SK-N-SH (cell line): ENCODE results near the gene NDUFB6. TPM values are rescaled to one million over a fixed set of nuclear protein-coding genes. Genes with fewer than 3 reads are reported as not detected.

Source experiments
- CTCF ChIA-PET: fragments of 300-600, 350-600 bp; formaldehyde crosslinking; extraction: SDS; loops from one replicate; lab custom pipeline; 2021; lab: Yijun Ruan, JAX
- POLR2A ChIA-PET: fragments of 350-600 bp; sonication (Branson Sonifier 250); formaldehyde crosslinking; extraction: SDS; loops from one replicate; lab custom pipeline; 2020; ENCODE audit warnings: antibody characterized with exemption, inconsistent platforms; lab: Yijun Ruan, JAX
- DNase-seq: peaks from one replicate; pipeline ENCODE4 v3.0.0; 2012
- H2AFZ ChIP-seq: fragments of 200-600 bp; sonication (generic); 2 replicates; pipeline ENCODE4 v1.8.1; 2016; ENCODE audit warnings: antibody characterized with exemption, mild to moderate bottlenecking, low read depth
- H3F3A ChIP-seq: fragments of 200-600 bp; sonication (generic); replicated peaks from 2 replicates; pipeline ENCODE3; 2016; ENCODE audit warnings: antibody characterized with exemption, mild to moderate bottlenecking; ENCODE audit not compliant: insufficient read depth
- H3K27ac ChIP-seq, 2 experiments: fragments of 200-500 bp in 1 of 2; fragments of 200-600 bp in 1 of 2; sonication (Bioruptor generic) in 1 of 2; sonication (generic), shearing (Covaris generic) in 1 of 2; 2 replicates each; pipeline versions ENCODE4 v1.5.1 to v1.6.1; 2014 to 2016; ENCODE audit warnings: low read depth in 2 of 2, inconsistent platforms in 1 of 2, low read length in 1 of 2, mild to moderate bottlenecking in 1 of 2, mixed read lengths in 1 of 2
- H3K27me3 ChIP-seq: fragments of 200-600 bp; sonication (generic), shearing (Covaris generic); 2 replicates; pipeline ENCODE4 v1.6.1; 2016; ENCODE audit warnings: mixed run types; ENCODE audit not compliant: insufficient read depth
- H3K36me3 ChIP-seq, 2 experiments: fragments of 200-500 bp in 1 of 2; fragments of 200-600 bp in 1 of 2; sonication (Bioruptor generic) in 1 of 2; sonication (generic) in 1 of 2; replicated peaks in 1 of 2; 2 replicates each; pipeline versions ENCODE3 to v1.5.1; 2014 to 2016; ENCODE audit warnings: low read length in 1 of 2, mild to moderate bottlenecking in 1 of 2; ENCODE audit not compliant: insufficient read depth in 2 of 2, control insufficient read depth in 1 of 2
- H3K4me1 ChIP-seq, 2 experiments: fragments of 200-500 bp in 1 of 2; fragments of 200-600 bp in 1 of 2; sonication (Bioruptor generic) in 1 of 2; sonication (generic), shearing (Covaris generic) in 1 of 2; 2 replicates each; pipeline versions ENCODE4 v1.5.1 to v1.6.1; 2014 to 2016; ENCODE audit warnings: low read depth in 1 of 2, low read length in 1 of 2, mixed run types in 1 of 2; ENCODE audit not compliant: insufficient read depth in 2 of 2, control insufficient read depth in 1 of 2
- H3K4me2 ChIP-seq: fragments of 200-600 bp; sonication (generic), shearing (Covaris generic); 2 replicates; pipeline ENCODE4 v1.6.1; 2017; ENCODE audit warnings: mixed run types
- H3K4me3 ChIP-seq, 2 experiments: fragments of 200-500 bp in 1 of 2; fragments of 200-600 bp in 1 of 2; sonication (Bioruptor generic) in 1 of 2; sonication (generic), shearing (Covaris generic) in 1 of 2; 2 replicates each; pipeline versions ENCODE4 v1.5.1 to v1.8.1; 2014 to 2016; ENCODE audit warnings: low read depth in 2 of 2, inconsistent platforms in 1 of 2, low read length in 1 of 2, mild to moderate bottlenecking in 1 of 2, mixed read lengths in 1 of 2, moderate library complexity in 1 of 2
- H3K79me2 ChIP-seq: fragments of 200-600 bp; sonication (generic); 2 replicates; pipeline ENCODE4 v1.8.1; 2017; ENCODE audit warnings: mild to moderate bottlenecking; ENCODE audit not compliant: insufficient read depth
- H3K9ac ChIP-seq: fragments of 200-600 bp; sonication (generic); 2 replicates; pipeline ENCODE4 v1.6.1; 2017; ENCODE audit warnings: mixed run types
- H3K9me2 ChIP-seq: fragments of 200-600 bp; sonication (generic); 2 replicates; pipeline ENCODE4 v1.6.1; 2017; ENCODE audit warnings: mixed run types
- H3K9me3 ChIP-seq: fragments of 200-600 bp; sonication (generic); 2 replicates; pipeline ENCODE4 v1.6.1; 2017; ENCODE audit warnings: mixed run types, mild to moderate bottlenecking, moderate library complexity
- H4K20me1 ChIP-seq: fragments of 200-600 bp; sonication (generic); 2 replicates; pipeline ENCODE4 v1.6.1; 2017; ENCODE audit warnings: mild to moderate bottlenecking, mixed run types; ENCODE audit not compliant: insufficient read depth
- CTCF ChIP-seq: fragments of 200-600 bp; sonication (generic); IDR thresholded peaks from 2 replicates; pipeline ENCODE4 v1.6.1; 2017; ENCODE audit warnings: antibody characterized with exemption, mild to moderate bottlenecking, moderate library complexity
- ELF1 ChIP-seq: IDR thresholded peaks from 2 replicates; pipeline ENCODE4 v1.4.0; 2012
- EP300 ChIP-seq, 2 experiments: IDR thresholded peaks; 2 replicates each; pipeline versions ENCODE4 v1.4.0 to v1.6.1; 2012; ENCODE audit warnings: borderline replicate concordance in 1 of 2, low read depth in 1 of 2, low read length in 1 of 2
- EZH2phosphoT487 ChIP-seq: fragments of 200-600 bp; sonication (generic); IDR thresholded peaks from 2 replicates; pipeline ENCODE4 v1.6.1; 2017; ENCODE audit warnings: low read depth, mixed run types, mild to moderate bottlenecking, antibody characterized with exemption, moderate library complexity, borderline replicate concordance
- FOSL2 ChIP-seq: IDR thresholded peaks from 2 replicates; pipeline ENCODE4 v1.4.0; 2012; ENCODE audit warnings: low read depth, mild to moderate bottlenecking, moderate library complexity, borderline replicate concordance
- FOXJ3 ChIP-seq: sonication (generic); formaldehyde crosslinking; IDR thresholded peaks from 2 replicates; pipeline ENCODE4 v1.5.1; 2020; ENCODE audit warnings: mild to moderate bottlenecking, missing genetic modification reagents
- IRF3 ChIP-seq: fragments of 150-350 bp; IDR thresholded peaks from 2 replicates; pipeline ENCODE4 v1.6.1; 2016; ENCODE audit warnings: mild to moderate bottlenecking, low read depth, low read length
- JUND ChIP-seq: IDR thresholded peaks from 2 replicates; pipeline ENCODE4 v1.4.0; 2012
- MAX ChIP-seq: IDR thresholded peaks from 2 replicates; pipeline ENCODE4 v1.4.0; 2012; ENCODE audit warnings: low read depth
- MEF2A ChIP-seq: IDR thresholded peaks from 2 replicates; pipeline ENCODE4 v1.4.0; 2012; ENCODE audit warnings: low read depth, borderline replicate concordance
- MXI1 ChIP-seq: IDR thresholded peaks from 2 replicates; pipeline ENCODE4 v1.6.1; 2012; ENCODE audit warnings: mild to moderate bottlenecking, low read depth, low read length, improper control_type of control experiment
- NFIC ChIP-seq: IDR thresholded peaks from 2 replicates; pipeline ENCODE4 v1.4.0; 2012; ENCODE audit warnings: borderline replicate concordance
- NRF1 ChIP-seq: IDR thresholded peaks from 2 replicates; pipeline ENCODE4 v1.6.1; 2012; ENCODE audit warnings: low read depth, mild to moderate bottlenecking, low read length
- POLR2AphosphoS5 ChIP-seq: IDR thresholded peaks from 2 replicates; pipeline ENCODE4 v1.6.1; 2012; ENCODE audit warnings: low read depth, low read length
- RAD21 ChIP-seq: IDR thresholded peaks from 2 replicates; pipeline ENCODE4 v1.6.1; 2012; ENCODE audit warnings: mild to moderate bottlenecking, low read length
- RCOR1 ChIP-seq: fragments of 150-350 bp; IDR thresholded peaks from 2 replicates; pipeline ENCODE4 v1.6.1; 2017; ENCODE audit warnings: antibody characterized with exemption, low read length
- REST ChIP-seq: IDR thresholded peaks from 2 replicates; pipeline ENCODE4 v1.6.1; 2012; ENCODE audit warnings: mild to moderate bottlenecking, low read depth, low read length, moderate library complexity
- RXRA ChIP-seq: IDR thresholded peaks from 2 replicates; pipeline ENCODE4 v1.4.0; 2012; ENCODE audit warnings: low read depth, mild to moderate bottlenecking, borderline replicate concordance
- SIN3A ChIP-seq: IDR thresholded peaks from 2 replicates; pipeline ENCODE4 v1.6.1; 2012; ENCODE audit warnings: low read depth, mild to moderate bottlenecking, low read length, moderate library complexity, borderline replicate concordance
- SMC3 ChIP-seq: IDR thresholded peaks from 2 replicates; pipeline ENCODE4 v1.6.1; 2012; ENCODE audit warnings: low read depth, low read length, improper control_type of control experiment
- TAF1 ChIP-seq: IDR thresholded peaks from 2 replicates; pipeline ENCODE4 v1.6.1; 2012; ENCODE audit warnings: low read depth, mild to moderate bottlenecking, low read length, moderate library complexity, borderline replicate concordance
- USF2 ChIP-seq: fragments of 150-350 bp; IDR thresholded peaks from 2 replicates; pipeline ENCODE4 v1.6.1; 2017; ENCODE audit warnings: antibody characterized with exemption, low read length, low read depth, borderline replicate concordance
- YY1 ChIP-seq: IDR thresholded peaks from 2 replicates; pipeline ENCODE4 v1.4.0; 2012; ENCODE audit warnings: low read depth, mild to moderate bottlenecking
- ZBTB33 ChIP-seq: IDR thresholded peaks from 2 replicates; pipeline ENCODE4 v1.4.0; 2012; ENCODE audit warnings: low read depth, borderline replicate concordance
- WGBS: methylation state at CpG from one replicate; pipeline ENCODE4 v1.1.6; 2017; ENCODE audit warnings: low lambda C conversion rate; 5-methylcytosine and 5-hydroxymethylcytosine counted together
- polyA plus RNA-seq, 3 experiments: library from polyadenylated mRNA; depleted of rRNA; stranded (reverse); fragments of >200 nt; gene quantifications; 2 replicates each; pipeline ENCODE4 v1.2.3, GENCODE V29; 2012

Gene NDUFB6
- polyA plus RNA-seq, 1 of the 3 experiments (the other 2 are of a cell fraction), result 96.2 TPM

- H3K9me3 ChIP-seq, result no peaks in the 10 kb centered on the region
- peak; percentile 58 for DNase-seq
- H3K27ac ChIP-seq, result no peak overlapping the region
- H3F3A ChIP-seq, result no peaks in the 10 kb centered on the region
- H3K4me3 ChIP-seq, result no peak overlapping the region
- H3K79me2 ChIP-seq, result no peaks in the 10 kb centered on the region
- H4K20me1 ChIP-seq, result no peaks in the 10 kb centered on the region
- POLR2A ChIA-PET, result no interaction called here
- CTCF ChIA-PET, result interaction anchor here (0.5 to 20.6 kb wide), 35 partner anchors 8 to 437 kb away, joined by 3 to 620 read pairs (median 4); partner anchors contain the start of genes NDUFB6, RIGI, TAF1L and TMEM215
- peaks cover 0 to 3% of the 10 kb centered on the region in 2 experiments; a peak in 1 of 4 replicates for H3K4me1 ChIP-seq
- WGBS, result 39% methylated on average over 6 of the region's 6 CpGs
- H3K36me3 ChIP-seq, result no peaks in the 10 kb centered on the region
- no peaks in the 10 kb centered on the region for H3K9me2 ChIP-seq
- no peaks in the 10 kb centered on the region for H3K27me3 ChIP-seq
- H3K4me2 ChIP-seq, result no peak overlapping the region
- no peak overlapping the region for H2AFZ ChIP-seq
- H3K9ac ChIP-seq, result no peak overlapping the region
- peak; percentile 72 for TF ChIP-seq SMC3
- TF ChIP-seq ELF1, result 0 out of 2 replicates have a peak, but pooled peaks have one; percentile 16
- no peak for TF ChIP-seq POLR2AphosphoS5
- TF ChIP-seq TAF1, result no peak
- TF ChIP-seq RCOR1, result no peak
- TF ChIP-seq RXRA, result no peak
- TF ChIP-seq IRF3, result no peak
- TF ChIP-seq REST, result no peak
- no peak for TF ChIP-seq SIN3A
- TF ChIP-seq MEF2A, result no peak
- no peak for TF ChIP-seq FOXJ3 (CRISPR knock-in tag)
- TF ChIP-seq USF2, result no peak
- no peak for TF ChIP-seq NFIC
- TF ChIP-seq NRF1, result no peak
- TF ChIP-seq EZH2phosphoT487, result no peak
- no peak for TF ChIP-seq EP300 (IDR thresholded peaks at IDR 0.05; ENCODE audit: borderline replicate concordance in 1 of 2, low read depth in 1 of 2, low read length in 1 of 2)
- no peak for TF ChIP-seq FOSL2
- peak; percentile 65 for TF ChIP-seq CTCF
- no peak for TF ChIP-seq ZBTB33
- no peak for TF ChIP-seq YY1
- no peak for TF ChIP-seq JUND
- TF ChIP-seq MAX, result no peak
- TF ChIP-seq MXI1, result no peak
- peak; percentile 83 for TF ChIP-seq RAD21
These were observed 16.2 kb upstream of the NDUFB6 start for GRCh38 chr9:32589083-32589723.
